ENCODE data around the gene FBLN2.

DNA sequence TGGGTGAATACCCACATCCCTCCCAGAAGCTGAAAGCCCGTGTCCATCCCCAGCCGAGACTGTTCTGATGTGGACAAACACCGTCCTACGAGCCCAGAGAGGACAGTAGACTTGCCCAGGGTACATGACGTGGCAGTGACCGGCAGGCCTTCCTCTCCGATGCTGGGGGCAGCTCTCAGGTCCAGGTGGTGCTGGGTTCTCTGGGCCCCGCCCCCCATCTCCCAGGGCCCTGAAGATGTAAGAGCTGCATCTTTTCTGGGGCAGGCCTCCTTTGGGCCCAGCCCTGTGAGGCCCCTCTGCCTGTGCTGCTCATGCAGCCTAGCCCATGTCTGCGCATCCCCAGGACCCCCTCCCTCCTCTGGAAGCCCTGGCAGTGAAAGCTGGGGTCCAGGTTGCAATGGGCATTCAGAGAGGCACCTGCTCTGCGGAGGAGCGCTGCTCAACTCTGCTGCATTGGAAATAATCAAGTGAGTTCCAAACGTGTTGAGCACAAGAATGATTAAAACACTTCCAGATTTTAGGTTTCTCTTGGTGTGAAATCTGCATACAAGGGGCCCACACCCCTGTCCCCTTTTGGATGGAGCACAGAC is 71.9 kb downstream of the FBLN2 start:
- TF ChIP-seq NCOR1 (IDR thresholded peaks at IDR 0.05; ENCODE audit: borderline replicate concordance, low read length), result no peak
- no peak for TF ChIP-seq NR2F6 (IDR thresholded peaks at IDR 0.05)
- no peak for TF ChIP-seq NR2F6 (CRISPR knock-in tag; IDR thresholded peaks at IDR 0.05)
- no peak for TF ChIP-seq RAD21 (CRISPR knock-in tag; IDR thresholded peaks at IDR 0.05)
- TF ChIP-seq POLR2AphosphoS2 (IDR thresholded peaks at IDR 0.05; ENCODE audit: low read depth, low read length), result no peak

All from HepG2 (cell line).